BLaER1 treated with 17β-estradiol and CSF1 and Interleukin-3, amounts not matched to agents 10 nM and 100 nM (cell line): ENCODE results near the gene HECTD3.

Experiments used
- H3K27ac ChIP-seq, 11 experiments: shearing (Covaris generic); formaldehyde crosslinking; 2 replicates each; pipeline ENCODE4 v1.8.1; 2022
- H3K27me3 ChIP-seq, 11 experiments: shearing (Covaris generic); formaldehyde crosslinking; 2 replicates each; pipeline ENCODE4 v1.8.1; 2022
- H3K36me3 ChIP-seq, 11 experiments: shearing (Covaris generic); formaldehyde crosslinking; 2 replicates each; pipeline ENCODE4 v1.8.1; 2022
- H3K4me1 ChIP-seq, 10 experiments: shearing (Covaris generic); formaldehyde crosslinking; 2 replicates each; pipeline ENCODE4 v1.8.1; 2022
- H3K4me2 ChIP-seq, 11 experiments: shearing (Covaris generic); formaldehyde crosslinking; 2 replicates each; pipeline ENCODE4 v1.8.1; 2022
- H3K4me3 ChIP-seq, 10 experiments: shearing (Covaris generic); formaldehyde crosslinking; 2 replicates each; pipeline ENCODE4 v1.8.1; 2022
- H3K9ac ChIP-seq, 11 experiments: shearing (Covaris generic); formaldehyde crosslinking; 2 replicates each; pipeline ENCODE4 v1.8.1; 2022
- H3K9me3 ChIP-seq, 11 experiments: shearing (Covaris generic); formaldehyde crosslinking; replicated peaks in 1 of 11; 2 replicates each; pipeline ENCODE4 v1.8.1; 2022
- H4K20me1 ChIP-seq, 11 experiments: shearing (Covaris generic); formaldehyde crosslinking; 2 replicates each; pipeline ENCODE4 v1.8.1; 2022
- Cebpa-rat ChIP-seq, 11 experiments: shearing (Covaris generic); IDR thresholded peaks; 2 replicates each; pipeline ENCODE4 v1.8.1; 2022

The HECTD3 gene

GRCh38 chr1:45010855-45011811, at the start of gene HECTD3:
Gene HECTD3 (minus strand): TSS chr1:45011324. CDS start chr1:45011257, 67 bp downstream.
- Histone ChIP-seq H3K27ac (peak within 1 kb of the TSS; percentile 69 to 81 (median 75)), H3K36me3 (peaks cover 39 to 59% (median 48%) of the 10 kb centered on the region in 11 experiments)
- TF ChIP-seq Cebpa-rat (IDR thresholded peaks at IDR 0.05): no peak

GRCh38 chr1:45059829-45060228, 48.7 kb upstream of the HECTD3 start:
- no peaks in the 10 kb centered on the region for H3K9me3 ChIP-seq
- no peak overlapping the region for H3K9ac ChIP-seq
- no peaks in the 10 kb centered on the region for H3K36me3 ChIP-seq
- TF ChIP-seq Cebpa-rat (IDR thresholded peaks at IDR 0.05): no peak
- no peaks in the 10 kb centered on the region for H4K20me1 ChIP-seq
- no peaks in the 10 kb centered on the region for H3K27me3 ChIP-seq
- H3K4me2 ChIP-seq: no peak overlapping the region
- H3K4me1 ChIP-seq: no peaks in the 10 kb centered on the region
- no peak overlapping the region for H3K4me3 ChIP-seq
- H3K27ac ChIP-seq: no peak overlapping the region

More at GRCh38 chr1:45010855-45011811, at the start of gene HECTD3:
- peaks cover 0 to 22% (median 9%) of the 10 kb centered on the region in 11 experiments; a peak in 9 of 22 replicates for H4K20me1 ChIP-seq
- H3K9me3 ChIP-seq: no peaks in the 10 kb centered on the region
- peak within 1 kb of the TSS; percentile 76 to 88 (median 85) for H3K9ac ChIP-seq
- peak within 1 kb of the TSS; percentile 73 to 99 (median 94) for H3K4me3 ChIP-seq
- peaks cover 30 to 43% (median 35%) of the 10 kb centered on the region in 10 experiments for H3K4me1 ChIP-seq
- peak within 1 kb of the TSS; percentile 91 to 99 (median 97) for H3K4me2 ChIP-seq
- H3K27me3 ChIP-seq: no peaks in the 10 kb centered on the region

GRCh38 chr1:45057542-45057941, 46.4 kb upstream of the HECTD3 start:
- H3K9me3 ChIP-seq: no peaks in the 10 kb centered on the region
- no peak for TF ChIP-seq Cebpa-rat (IDR thresholded peaks at IDR 0.05)
- no peak overlapping the region for H3K9ac ChIP-seq
- peaks cover 3 to 11% (median 8%) of the 10 kb centered on the region in 10 experiments; a peak in 10 of 20 replicates for H3K4me1 ChIP-seq
- H3K27me3 ChIP-seq: no peaks in the 10 kb centered on the region
- no peaks in the 10 kb centered on the region for H3K36me3 ChIP-seq
- no peaks in the 10 kb centered on the region for H4K20me1 ChIP-seq
- H3K27ac ChIP-seq: no peak overlapping the region
- H3K4me3 ChIP-seq: no peak overlapping the region
- H3K4me2 ChIP-seq: no peak overlapping the region

- no peak overlapping the region for H3K4me3 ChIP-seq
- H3K27me3 ChIP-seq: no peaks in the 10 kb centered on the region
- H4K20me1 ChIP-seq: no peaks in the 10 kb centered on the region
- no peaks in the 10 kb centered on the region for H3K9me3 ChIP-seq
- H3K27ac ChIP-seq: peak overlapping the region in 3 of 11 experiments; percentile 24 to 30 (median 27); a peak in 2 of 22 replicates
- H3K9ac ChIP-seq: peak overlapping the region in 1 of 11 experiments; percentile 33; a peak in 3 of 22 replicates
- no peaks in the 10 kb centered on the region for H3K36me3 ChIP-seq
- H3K4me2 ChIP-seq: peak overlapping the region; percentile 33 to 68 (median 55); a peak in 21 of 22 replicates
- TF ChIP-seq Cebpa-rat (IDR thresholded peaks at IDR 0.05): no peak
- H3K4me1 ChIP-seq: peaks cover 21 to 38% (median 32%) of the 10 kb centered on the region in 10 experiments
These were observed 40.1 kb upstream of the HECTD3 start for GRCh38 chr1:45051005-45051772.

- Histone ChIP-seq H3K4me2 (peak overlapping the region in 9 of 11 experiments; percentile 11 to 67 (median 49); a peak in 12 of 22 replicates), H3K4me3 (no peak overlapping the region), H4K20me1 (no peaks in the 10 kb centered on the region), H3K27me3 (no peaks in the 10 kb centered on the region), H3K4me1 (peaks cover 18 to 28% (median 24%) of the 10 kb centered on the region in 10 experiments), H3K27ac (no peak overlapping the region), H3K9ac (no peak overlapping the region), H3K9me3 (peaks cover 0 to 8% (median 0%) of the 10 kb centered on the region in 11 experiments; a peak in 2 of 22 replicates), H3K36me3 (no peaks in the 10 kb centered on the region)
- no peak for TF ChIP-seq Cebpa-rat (IDR thresholded peaks at IDR 0.05)
These were observed 35.9 kb upstream of the HECTD3 start for GRCh38 chr1:45047032-45047431.

- no peak overlapping the region for H3K9ac ChIP-seq
- no peak for TF ChIP-seq Cebpa-rat (IDR thresholded peaks at IDR 0.05)
- H3K27ac ChIP-seq: no peak overlapping the region
- H3K4me3 ChIP-seq: no peak overlapping the region
- H3K27me3 ChIP-seq: no peaks in the 10 kb centered on the region
- H3K4me2 ChIP-seq: no peak overlapping the region
- no peaks in the 10 kb centered on the region for H3K36me3 ChIP-seq
- H3K9me3 ChIP-seq: peaks cover 0 to 8% (median 0%) of the 10 kb centered on the region in 11 experiments; a peak in 2 of 22 replicates
- peaks cover 5 to 15% (median 12%) of the 10 kb centered on the region in 10 experiments; a peak in 19 of 20 replicates for H3K4me1 ChIP-seq
- H4K20me1 ChIP-seq: no peaks in the 10 kb centered on the region
These were observed 33.8 kb upstream of the HECTD3 start for GRCh38 chr1:45044916-45045315.

GRCh38 chr1:45043094-45043493, 32.0 kb upstream of the HECTD3 start:
- Histone ChIP-seq H3K4me3 (no peak overlapping the region), H3K27ac (no peak overlapping the region), H4K20me1 (no peaks in the 10 kb centered on the region), H3K9me3 (peaks cover 0 to 8% (median 0%) of the 10 kb centered on the region in 11 experiments; a peak in 2 of 22 replicates), H3K4me2 (no peak overlapping the region), H3K36me3 (no peaks in the 10 kb centered on the region), H3K4me1 (peaks cover 5 to 13% (median 11%) of the 10 kb centered on the region in 10 experiments; a peak in 19 of 20 replicates), H3K27me3 (no peaks in the 10 kb centered on the region), H3K9ac (no peak overlapping the region)
- no peak for TF ChIP-seq Cebpa-rat (IDR thresholded peaks at IDR 0.05)

GRCh38 chr1:45040297-45040696, 29.2 kb upstream of the HECTD3 start:
- Histone ChIP-seq H3K27ac (no peak overlapping the region), H3K9ac (no peak overlapping the region), H3K27me3 (no peaks in the 10 kb centered on the region), H4K20me1 (no peaks in the 10 kb centered on the region), H3K4me3 (no peak overlapping the region), H3K4me1 (no peaks in the 10 kb centered on the region), H3K36me3 (no peaks in the 10 kb centered on the region), H3K9me3 (peaks cover 0 to 5% (median 0%) of the 10 kb centered on the region in 11 experiments; a peak in 2 of 22 replicates), H3K4me2 (no peak overlapping the region)
- no peak for TF ChIP-seq Cebpa-rat (IDR thresholded peaks at IDR 0.05)
